HG03139 (cell line): ENCODE measurements around the gene CTCFL.

Experiments
- ATAC-seq: cut with Tn5 transposase; IDR thresholded peaks from one replicate; pipeline ENCODE4 v1.9.1; 2021; ENCODE audit not compliant: unreplicated experiment

The CTCFL gene, protein sequence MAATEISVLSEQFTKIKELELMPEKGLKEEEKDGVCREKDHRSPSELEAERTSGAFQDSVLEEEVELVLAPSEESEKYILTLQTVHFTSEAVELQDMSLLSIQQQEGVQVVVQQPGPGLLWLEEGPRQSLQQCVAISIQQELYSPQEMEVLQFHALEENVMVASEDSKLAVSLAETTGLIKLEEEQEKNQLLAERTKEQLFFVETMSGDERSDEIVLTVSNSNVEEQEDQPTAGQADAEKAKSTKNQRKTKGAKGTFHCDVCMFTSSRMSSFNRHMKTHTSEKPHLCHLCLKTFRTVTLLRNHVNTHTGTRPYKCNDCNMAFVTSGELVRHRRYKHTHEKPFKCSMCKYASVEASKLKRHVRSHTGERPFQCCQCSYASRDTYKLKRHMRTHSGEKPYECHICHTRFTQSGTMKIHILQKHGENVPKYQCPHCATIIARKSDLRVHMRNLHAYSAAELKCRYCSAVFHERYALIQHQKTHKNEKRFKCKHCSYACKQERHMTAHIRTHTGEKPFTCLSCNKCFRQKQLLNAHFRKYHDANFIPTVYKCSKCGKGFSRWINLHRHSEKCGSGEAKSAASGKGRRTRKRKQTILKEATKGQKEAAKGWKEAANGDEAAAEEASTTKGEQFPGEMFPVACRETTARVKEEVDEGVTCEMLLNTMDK

DNA sequence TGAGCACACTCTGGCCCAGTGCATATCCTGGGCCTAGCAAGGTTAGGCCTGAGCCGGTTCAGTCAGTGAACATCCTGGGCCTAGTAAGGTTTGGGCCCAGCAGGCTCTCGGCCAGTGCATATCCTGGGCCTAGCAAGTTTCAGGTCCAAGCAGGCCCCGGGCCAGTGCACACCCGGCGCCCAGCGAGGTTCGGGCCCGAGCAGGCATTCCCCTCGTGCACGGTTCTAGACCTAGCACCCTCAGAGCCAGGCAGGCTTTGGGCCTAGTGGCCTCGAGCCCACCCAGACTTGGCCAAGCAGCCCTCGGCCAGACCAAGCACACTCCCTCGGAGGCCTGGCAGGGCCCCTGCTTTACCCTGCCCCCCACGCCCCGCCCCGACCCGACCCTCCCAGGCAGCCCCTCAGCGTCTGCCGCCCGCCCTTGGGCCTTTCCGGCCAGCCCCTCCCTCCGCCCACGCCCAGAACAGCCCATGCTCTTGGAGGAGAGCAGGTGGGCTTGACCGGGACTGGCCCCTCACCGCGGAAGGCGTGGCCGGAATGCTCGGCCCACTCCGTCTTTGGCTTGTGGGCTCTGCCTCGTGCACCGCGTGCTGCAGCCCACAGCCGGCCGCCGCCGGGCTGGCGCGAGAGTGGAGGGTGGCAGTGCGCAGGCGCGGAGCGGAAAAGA is at the start of gene CTCFL:
Gene CTCFL (minus strand): TSS at position 630 of the 666 bp plus-strand sequence. CDS start 935 bp downstream, outside the sequence.
- no peak for ATAC-seq

DNA sequence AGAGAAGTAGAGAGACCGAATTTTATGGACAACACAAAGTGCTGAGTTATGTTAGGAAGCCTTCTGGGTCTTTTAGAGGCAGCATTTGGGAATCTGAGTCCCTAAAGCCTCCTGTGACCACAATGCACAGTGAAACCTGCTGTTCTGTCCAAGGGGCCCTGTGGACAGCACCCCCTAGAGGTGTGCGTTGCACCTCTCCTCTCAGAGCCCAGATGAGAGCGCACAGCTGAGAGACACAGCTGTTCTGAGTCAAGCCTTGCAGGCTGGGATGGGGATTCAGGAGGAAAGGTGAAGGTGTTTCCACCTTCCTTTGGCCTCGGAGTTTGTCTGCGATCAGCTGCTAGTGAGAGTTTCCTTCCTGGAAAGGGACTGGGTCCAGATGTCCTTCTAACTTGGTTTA is 49.0 kb upstream of the CTCFL start:
- no peak for ATAC-seq

DNA sequence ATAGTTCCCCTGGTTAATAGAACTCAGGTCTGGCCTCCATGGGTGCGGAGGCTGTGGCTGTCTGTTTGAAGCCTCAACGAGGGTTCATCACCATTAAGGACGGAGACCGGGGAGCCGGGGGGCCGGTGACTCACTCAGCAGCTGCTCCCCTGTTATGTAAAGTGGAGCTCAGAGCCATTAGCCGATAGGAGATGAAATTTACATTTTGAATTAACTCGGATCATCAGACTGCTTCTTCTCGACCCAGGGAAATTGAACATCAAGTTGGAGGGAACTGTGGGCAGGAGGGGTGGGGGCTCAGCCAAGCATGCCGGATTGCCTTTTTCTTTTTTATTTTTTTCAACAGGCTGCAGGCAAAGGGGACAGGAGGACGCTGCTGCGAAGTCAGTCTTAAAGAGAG is 48.3 kb upstream of the CTCFL start:
- no peak for ATAC-seq

DNA sequence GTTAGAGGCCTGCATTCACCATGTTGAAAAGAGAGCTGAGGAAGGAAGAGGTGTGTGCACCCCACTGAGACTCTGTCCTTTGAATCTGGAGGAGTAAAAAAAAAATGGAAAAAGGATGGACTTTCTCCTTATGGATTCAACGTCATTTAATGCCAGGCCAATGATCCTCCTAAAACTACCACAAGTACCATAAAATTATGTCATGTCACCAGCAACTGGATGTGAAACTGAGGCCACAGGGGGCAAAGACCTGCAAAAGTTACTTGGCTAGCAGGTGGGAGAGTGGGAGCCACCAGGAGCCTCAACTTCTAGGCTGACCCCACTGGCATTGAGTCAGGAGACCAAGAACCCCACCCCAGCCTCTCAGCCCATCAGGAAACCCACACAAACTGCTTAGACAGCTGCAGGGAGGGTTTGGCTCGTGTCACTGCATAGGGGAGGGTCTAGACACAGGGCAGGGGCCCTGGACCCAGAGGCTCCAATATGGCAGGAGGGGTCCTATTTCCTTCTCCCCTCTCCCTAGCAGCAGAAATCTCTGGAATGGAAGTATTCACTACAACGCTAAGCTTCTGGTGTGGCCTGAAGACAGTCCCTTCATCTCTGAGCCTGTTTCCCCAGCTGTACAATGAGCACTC is 47.0 kb upstream of the CTCFL start:
- no peak for ATAC-seq

DNA sequence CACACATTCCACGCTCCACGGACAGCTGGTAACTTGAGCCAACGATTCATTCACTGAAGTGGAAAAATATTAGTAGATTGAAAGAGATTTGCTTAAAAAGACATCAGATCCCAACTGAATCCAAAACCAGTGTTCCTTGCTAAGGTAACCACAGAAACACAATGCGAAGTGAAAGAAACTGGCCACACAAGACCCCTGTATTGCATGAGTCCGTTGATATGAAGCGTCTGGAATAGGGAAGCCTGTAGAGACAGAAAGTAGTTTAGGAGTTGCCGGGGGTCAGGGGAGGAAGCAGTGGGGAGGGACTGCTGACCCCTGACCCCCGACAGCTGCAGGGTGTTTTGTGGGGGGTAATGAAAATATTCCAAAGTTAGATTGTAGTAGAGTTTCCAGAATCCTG is 46.0 kb upstream of the CTCFL start:
- ATAC-seq = no peak

DNA sequence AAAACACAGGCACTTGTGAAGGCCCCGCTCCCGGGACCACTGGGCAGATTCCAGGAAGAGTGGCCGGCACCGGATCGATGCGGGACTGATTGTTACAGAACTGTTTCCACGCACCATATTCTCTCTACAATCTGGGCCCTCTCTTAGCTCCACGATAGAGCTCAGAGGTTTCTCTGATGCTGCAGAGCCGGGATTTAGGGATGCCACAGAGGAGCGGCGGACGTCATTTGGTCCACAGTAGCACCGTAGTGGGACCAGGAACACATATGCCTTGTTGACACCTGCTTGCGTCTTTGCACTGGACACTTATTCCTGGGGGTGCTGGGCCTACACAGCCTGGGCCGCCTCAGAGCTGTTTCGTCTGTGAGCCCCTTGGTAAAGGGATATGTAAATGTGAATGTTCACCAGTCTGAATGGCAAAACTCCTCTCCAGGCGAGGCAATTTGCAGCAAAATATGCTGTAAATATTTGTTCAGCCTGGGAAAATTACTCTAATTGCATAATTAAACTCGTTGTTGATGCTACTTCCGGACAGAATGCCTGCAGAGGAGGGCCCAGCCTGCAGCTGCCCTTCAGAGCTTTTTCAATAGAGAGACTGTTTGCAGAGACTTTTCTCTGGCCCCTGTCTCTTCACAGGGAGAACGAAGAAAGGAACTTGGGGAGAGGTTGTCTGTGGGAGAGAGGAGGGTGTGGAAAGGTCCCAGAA is 45.4 kb upstream of the CTCFL start:
- no peak for ATAC-seq

DNA sequence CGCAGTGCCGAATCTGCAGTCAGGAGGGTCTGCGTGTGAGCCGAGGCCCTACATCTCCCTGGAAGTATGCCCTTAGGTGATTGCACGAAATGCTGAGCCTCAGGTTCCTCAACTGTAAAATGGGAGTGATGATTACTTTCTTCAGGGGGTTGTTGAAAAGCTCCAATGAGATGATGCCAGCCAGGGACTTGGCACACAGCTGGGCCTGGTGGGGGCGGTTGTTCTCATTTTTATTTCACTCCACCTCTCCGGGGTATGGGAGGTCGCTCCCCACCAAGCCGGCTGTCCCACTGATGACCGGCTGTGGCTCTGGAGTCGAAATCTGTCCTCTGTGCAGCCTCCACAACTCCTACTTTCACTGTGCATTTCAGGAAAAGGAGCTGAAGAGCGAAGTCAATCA is 44.0 kb upstream of the CTCFL start:
- ATAC-seq = no peak

DNA sequence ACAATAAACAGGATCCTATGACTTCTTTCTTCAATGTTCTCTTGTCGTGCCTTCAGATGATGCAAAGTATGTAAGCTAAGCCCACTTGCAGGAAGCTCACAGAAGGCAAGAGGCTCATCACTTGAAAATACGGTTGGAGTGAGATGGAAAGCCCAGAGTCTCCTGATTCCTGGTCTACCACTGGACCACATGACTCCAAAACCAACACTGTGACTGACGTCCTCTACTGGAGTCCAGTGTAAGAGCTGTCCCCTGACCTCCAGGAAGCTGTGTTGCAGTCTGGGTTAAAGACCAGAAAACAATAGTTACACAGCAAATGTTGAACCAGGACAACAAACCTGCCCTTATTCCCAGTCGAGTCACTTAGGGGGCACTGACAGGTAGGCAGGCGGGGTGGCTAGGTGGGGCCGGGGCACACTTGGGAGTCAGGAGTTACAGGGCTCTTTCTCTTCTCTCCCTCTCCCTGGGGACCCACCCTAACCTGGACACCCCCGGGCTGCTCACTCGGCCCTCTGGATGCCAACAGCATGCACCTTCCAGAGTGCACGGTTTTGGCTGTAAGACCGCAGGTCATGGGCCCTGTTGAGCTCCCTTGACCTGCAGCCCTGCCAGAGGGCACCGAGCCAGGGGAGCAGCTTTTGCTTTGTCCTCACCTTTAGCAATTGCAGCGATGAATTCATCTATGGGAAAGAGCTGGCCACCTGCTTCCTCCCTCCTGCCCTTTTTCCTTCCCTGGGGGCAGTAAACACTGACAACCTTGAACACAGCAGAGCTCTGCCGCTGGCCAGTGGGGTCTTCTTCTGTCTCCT is 43.4 kb upstream of the CTCFL start:
- ATAC-seq = no peak

DNA sequence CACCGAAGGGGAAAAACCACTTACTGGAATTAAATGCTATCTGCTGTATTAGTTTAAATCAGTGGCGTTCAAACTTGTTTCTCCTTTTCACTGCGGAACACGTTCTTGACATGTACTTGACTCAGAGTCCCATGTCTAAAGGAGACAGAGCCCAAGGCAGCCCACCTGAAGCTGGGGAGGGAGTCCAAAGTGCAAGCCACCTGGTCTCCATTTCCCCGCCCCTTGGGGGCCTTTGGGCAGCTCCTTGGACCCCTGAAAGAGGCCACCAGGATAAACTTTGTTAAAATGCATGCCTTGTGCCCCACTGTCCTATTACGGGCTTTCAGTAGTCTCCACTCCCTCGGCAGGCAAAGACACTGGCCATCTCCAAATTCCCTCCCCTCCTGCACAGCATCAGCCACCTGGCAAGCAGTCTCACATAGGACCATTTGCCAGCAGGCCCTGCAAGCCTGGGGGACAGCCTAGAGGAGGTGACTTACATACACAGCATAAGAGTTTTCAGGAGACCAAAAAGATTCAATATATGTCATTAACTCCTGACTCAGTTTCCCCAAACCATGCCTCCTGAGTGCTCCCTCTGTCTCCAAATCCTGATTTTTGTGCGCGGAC is 42.6 kb upstream of the CTCFL start:
- ATAC-seq = no peak

DNA sequence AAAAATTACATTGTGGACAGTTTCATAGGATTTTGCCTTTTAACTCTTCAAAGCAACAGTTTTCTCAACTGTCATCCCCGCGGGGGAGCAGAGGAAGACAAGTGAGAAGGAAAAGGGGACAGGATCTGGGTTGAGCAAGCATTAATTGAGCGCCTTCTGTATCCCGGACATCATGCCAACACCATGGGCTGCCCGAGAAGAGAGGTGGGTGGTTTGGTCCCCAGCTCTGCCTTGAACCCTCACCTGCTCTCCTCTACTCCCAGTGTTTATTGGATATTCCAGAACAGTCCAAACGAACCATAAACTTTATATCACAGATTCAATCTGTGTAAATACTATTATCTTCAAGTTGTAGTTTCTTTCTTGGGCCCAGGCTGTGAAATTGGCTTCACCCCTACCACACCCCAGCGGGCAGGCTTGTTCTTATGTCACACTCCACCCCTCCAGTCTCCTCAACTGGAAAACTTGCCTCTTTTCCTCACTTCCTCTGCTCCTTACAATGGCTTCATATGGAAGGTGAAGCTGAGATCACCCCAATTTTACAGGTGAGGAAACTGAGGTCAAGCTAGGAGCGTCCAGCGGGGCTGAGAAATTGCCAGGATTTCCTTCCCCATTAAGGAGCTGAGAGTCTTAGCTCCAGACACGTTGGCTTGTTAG is 42.0 kb upstream of the CTCFL start:
- ATAC-seq = no peak

DNA sequence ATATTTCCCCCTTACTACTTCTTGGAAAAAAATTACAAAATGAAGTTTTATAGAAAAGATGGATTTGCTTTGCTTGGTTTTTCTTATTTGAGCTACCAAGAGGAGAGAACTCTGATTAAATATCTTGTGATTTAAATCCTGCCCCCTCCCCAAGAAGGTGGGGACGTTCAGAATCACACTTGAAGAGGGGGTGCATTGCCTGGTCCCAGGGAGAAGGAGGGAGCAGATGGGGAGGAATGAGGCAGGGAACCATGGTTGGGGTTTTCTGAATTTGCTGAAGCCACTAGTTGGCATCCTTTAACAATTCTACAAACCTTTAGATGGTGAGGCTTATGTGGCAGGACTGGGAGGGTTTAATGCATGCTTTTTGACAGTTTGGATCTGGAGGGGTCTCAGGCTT is 41.5 kb upstream of the CTCFL start:
- no peak for ATAC-seq

DNA sequence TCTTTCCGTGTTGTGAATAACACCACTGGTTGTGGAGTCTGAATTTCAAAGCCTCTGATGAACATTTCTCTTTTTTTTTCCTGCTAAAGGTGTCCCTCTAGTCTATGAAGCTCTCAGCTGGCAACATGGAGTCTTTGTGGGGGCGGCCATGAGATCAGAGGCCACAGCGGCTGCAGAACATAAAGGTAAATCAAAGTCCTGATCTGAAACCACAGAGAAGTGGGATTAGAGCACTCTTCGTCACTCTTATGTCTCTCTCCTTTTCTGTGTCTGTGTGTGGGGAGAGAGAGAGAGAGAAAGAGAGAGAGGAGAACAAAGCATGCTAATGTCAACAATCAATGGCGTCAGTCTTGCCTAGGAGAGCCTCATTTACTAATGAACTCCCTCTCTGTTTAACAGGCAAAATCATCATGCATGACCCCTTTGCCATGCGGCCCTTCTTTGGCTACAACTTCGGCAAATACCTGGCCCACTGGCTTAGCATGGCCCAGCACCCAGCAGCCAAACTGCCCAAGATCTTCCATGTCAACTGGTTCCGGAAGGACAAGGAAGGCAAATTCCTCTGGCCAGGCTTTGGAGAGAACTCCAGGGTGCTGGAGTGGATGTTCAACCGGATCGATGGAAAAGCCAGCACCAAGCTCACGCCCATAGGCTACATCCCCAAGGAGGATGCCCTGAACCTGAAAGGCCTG is 40.2 kb upstream of the CTCFL start:
- no peak for ATAC-seq

DNA sequence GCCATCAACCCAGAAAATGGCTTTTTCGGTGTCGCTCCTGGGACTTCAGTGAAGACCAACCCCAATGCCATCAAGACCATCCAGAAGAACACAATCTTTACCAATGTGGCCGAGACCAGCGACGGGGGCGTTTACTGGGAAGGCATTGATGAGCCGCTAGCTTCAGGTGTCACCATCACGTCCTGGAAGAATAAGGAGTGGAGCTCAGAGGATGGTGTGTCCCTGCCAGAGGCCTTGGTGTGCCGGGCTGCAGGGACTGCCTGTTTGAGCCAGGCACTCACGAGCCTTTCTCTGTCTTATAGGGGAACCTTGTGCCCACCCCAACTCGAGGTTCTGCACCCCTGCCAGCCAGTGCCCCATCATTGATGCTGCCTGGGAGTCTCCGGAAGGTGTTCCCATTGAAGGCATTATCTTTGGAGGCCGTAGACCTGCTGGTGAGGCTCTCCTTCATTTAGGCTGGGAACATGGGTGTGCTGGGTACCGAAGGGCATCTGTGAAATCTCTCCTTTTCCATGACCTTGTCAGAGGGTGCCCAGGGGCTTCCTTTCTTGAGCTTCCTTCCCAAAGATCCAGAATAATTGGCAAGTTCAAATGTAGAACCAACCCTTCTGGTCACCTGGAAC is 39.4 kb upstream of the CTCFL start:
- ATAC-seq = no peak

DNA sequence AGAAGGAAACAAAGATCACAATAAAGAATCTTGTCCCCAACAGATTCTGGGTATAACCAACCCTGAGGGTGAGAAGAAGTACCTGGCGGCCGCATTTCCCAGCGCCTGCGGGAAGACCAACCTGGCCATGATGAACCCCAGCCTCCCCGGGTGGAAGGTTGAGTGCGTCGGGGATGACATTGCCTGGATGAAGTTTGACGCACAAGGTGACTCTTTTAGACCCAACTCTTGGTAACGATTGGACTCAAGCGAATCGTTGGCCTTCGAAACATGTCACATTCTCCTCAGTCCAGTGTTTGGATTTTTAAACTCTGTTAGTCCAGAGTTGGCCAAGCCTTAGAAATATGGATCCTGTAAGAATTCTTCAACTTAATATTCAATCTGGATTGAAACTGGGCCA is 38.6 kb upstream of the CTCFL start:
- ATAC-seq = no peak

DNA sequence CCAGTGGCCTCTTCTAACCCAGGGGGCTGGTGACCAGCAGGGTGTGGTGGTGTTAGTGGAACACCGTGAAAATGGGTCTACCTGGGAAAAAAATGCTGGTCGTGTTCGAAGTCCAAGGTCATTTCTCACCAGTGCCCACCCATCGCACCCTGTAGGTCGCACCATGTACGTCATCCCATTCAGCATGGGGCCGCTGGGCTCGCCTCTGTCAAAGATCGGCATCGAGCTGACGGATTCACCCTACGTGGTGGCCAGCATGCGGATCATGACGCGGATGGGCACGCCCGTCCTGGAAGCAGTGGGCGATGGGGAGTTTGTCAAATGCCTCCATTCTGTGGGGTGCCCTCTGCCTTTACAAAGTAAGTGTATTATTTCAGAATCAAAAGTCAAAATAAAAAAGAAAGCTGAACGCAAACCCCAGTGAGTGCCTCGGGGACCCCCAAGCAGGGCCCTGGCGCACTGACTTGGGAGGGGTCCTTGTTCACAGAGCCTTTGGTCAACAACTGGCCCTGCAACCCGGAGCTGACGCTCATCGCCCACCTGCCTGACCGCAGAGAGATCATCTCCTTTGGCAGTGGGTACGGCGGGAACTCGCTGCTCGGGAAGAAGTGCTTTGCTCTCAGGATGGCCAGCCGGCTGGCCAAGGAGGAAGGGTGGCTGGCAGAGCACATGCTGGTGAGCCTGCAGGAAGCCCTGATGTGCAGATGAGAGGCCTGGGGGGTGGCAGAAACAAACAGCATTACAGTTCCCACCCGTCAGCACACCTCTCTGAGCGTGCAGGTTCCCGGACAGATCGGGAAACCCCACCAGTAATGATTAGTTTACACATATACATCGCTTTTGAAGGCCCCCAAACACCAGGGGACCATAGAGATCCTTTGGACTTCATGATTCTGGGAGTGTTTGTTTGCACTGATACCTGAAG is 37.9 kb upstream of the CTCFL start:
- ATAC-seq = no peak

DNA sequence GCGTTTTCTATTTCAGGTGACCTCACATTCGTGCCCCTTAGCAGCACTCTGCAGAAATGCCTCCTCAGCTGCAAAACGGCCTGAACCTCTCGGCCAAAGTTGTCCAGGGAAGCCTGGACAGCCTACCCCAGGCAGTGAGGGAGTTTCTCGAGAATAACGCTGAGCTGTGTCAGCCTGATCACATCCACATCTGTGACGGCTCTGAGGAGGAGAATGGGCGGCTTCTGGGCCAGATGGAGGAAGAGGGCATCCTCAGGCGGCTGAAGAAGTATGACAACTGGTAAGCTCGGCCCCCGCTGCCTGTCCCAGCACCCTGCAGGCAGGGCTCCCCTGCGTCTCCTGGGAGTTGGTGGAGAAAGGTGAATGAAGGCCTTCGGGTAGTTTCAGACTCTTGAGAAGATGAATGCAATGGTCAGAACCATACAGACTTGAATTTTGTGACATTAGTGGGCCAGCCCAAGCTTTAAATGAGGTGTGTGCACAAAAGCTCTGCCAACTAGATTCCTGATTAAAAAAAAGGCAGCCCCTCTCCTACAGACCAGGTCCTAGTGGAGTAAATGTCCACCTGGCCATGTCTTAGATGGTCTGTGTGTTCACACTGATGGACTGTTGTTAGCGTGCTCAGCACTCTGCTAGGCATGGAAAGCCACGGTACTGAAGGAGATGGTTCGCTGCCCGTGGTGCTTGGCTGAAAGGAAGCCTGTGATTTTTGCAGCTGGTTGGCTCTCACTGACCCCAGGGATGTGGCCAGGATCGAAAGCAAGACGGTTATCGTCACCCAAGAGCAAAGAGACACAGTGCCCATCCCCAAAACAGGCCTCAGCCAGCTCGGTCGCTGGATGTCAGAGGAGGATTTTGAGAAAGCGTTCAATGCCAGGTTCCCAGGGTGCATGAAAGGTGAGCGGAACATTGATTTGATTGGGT is 36.7 kb upstream of the CTCFL start:
- ATAC-seq = no peak
